Spleen (tissue), 11 donors: ENCODE results near the gene LDHAL6B. TPM values are rescaled to one million over a fixed set of nuclear protein-coding genes. Genes with fewer than 3 reads are reported as not detected.

Source experiments
- DNase-seq: peaks from one replicate; pipeline ENCODE4 v3.0.0-alpha.2; 2020
- H3K27ac ChIP-seq, 8 donors: fragments of 200-600 bp; sonication (generic) in 7 of 8; 1 replicate in 4 of 8; 2 replicates in 4 of 8; pipeline versions ENCODE4 v1.5.0 to v1.8.0; 2016 to 2021; ENCODE audit warnings: inconsistent platforms in 4 of 8, mild to moderate bottlenecking in 4 of 8, moderate library complexity in 1 of 8
- H3K27me3 ChIP-seq, 7 donors: fragments of 200-600 bp; sonication (generic) in 6 of 7; replicated peaks in 1 of 7; 1 replicate in 4 of 7; 2 replicates in 3 of 7; pipeline versions ENCODE4 v1.5.0 to v1.8.0; 2016 to 2021; ENCODE audit warnings: inconsistent platforms in 3 of 7, mild to moderate bottlenecking in 1 of 7
- H3K36me3 ChIP-seq, 6 donors: fragments of 200-600 bp; sonication (generic) in 5 of 6; 1 replicate in 4 of 6; 2 replicates in 2 of 6; pipeline versions ENCODE4 v1.5.0 to v1.8.0; 2016 to 2021; ENCODE audit warnings: inconsistent platforms in 2 of 6
- H3K4me1 ChIP-seq, 6 donors: fragments of 200-600 bp; sonication (generic) in 5 of 6; 1 replicate in 3 of 6; 2 replicates in 3 of 6; pipeline versions ENCODE4 v1.5.0 to v1.8.0; 2016 to 2021; ENCODE audit warnings: inconsistent platforms in 3 of 6
- H3K4me3 ChIP-seq, 8 donors: fragments of 200-600 bp; sonication (generic) in 7 of 8; 1 replicate in 4 of 8; 2 replicates in 4 of 8; pipeline versions ENCODE4 v1.5.0 to v1.8.0; 2016 to 2021; ENCODE audit warnings: inconsistent platforms in 4 of 8, mild to moderate bottlenecking in 4 of 8, moderate library complexity in 2 of 8
- H3K9me3 ChIP-seq, 8 donors: fragments of 200-600 bp; sonication (generic) in 7 of 8; 1 replicate in 4 of 8; 2 replicates in 4 of 8; pipeline versions ENCODE4 v1.5.0 to v1.8.0; 2016 to 2021; ENCODE audit warnings: inconsistent platforms in 4 of 8
- POLR2A ChIP-seq, 3 donors: fragments of 450-650 bp; IDR thresholded peaks; one replicate each; pipeline ENCODE4 v1.5.1; 2017; ENCODE audit warnings: antibody characterized with exemption in 3 of 3, mild to moderate bottlenecking in 1 of 3
- POLR2AphosphoS5 ChIP-seq, 3 donors: sonication (generic); formaldehyde crosslinking; IDR thresholded peaks; one replicate each; pipeline ENCODE4 v1.5.1; 2017; ENCODE audit warnings: antibody characterized with exemption in 3 of 3
- WGBS, 5 donors: extraction: QIAGEN DNeasy Blood & Tissue Kit in 3 of 5; methylation state at CpG; one replicate each; pipeline versions ENCODE4 v1.1.5 to v1.1.7; 2013 to 2018; 5-methylcytosine and 5-hydroxymethylcytosine counted together
- intact Hi-C: fragments of 100-400 bp; cut with DNase I; formaldehyde crosslinking; loops from one replicate; pipeline ENCODE4 v1.15.0; 2023; ENCODE audit warnings: low total_unique reads
- polyA plus RNA-seq, 3 donors: library from polyadenylated mRNA; stranded (reverse); fragments of 200-250 nt; gene quantifications; one replicate each; pipeline ENCODE4 v1.2.1, GENCODE V29; 2013
- total RNA-seq, 7 donors: library from RNA; depleted of rRNA in 3 of 7; stranded (reverse); fragments of >200 nt in 3 of 7; fragmentation: NEBNext Ultra II Directional in 4 of 7; extraction: Animal tissue kit (Norgen Biotek cat#: 25700) in 4 of 7; gene quantifications; one replicate each; pipeline versions ENCODE4 v1.1.0 to v1.2.1, GENCODE V29; 2016 to 2021
- TF ChIP-seq, protein P1 (sequence below), 11 experiments: fragments of 200-600 bp in 7 of 11; fragments of 450-650 bp in 4 of 11; sonication (generic) in 4 of 11; IDR thresholded peaks in 8 of 11; conservative IDR thresholded peaks in 3 of 11; 1 replicate in 7 of 11; 2 replicates in 4 of 11; pipeline versions ENCODE4 v1.4.0 to v1.8.0; 2016 to 2021; ENCODE audit warnings: antibody characterized with exemption in 11 of 11, inconsistent platforms in 4 of 11, mild to moderate bottlenecking in 1 of 11
- donor health status: healthy with polysubstance abuse.
- donor health status: DM: no; HTN: no; CAD: no; lungs with moderate emphysema.
- donor health status: DM: no; HTN: no; CAD: no.
- donor health status: Bipolar disorder and iron deficiency.
- donor health status: healthy.
- donor health status: DM: no; HTN: no; CAD: no.
- donor health status: DM: yes; HTN: yes; CAD: no.

The LDHAL6B gene
- total and polyA plus RNA-seq, 10 donors, result 0.06 TPM; not detected in 9

DNA sequence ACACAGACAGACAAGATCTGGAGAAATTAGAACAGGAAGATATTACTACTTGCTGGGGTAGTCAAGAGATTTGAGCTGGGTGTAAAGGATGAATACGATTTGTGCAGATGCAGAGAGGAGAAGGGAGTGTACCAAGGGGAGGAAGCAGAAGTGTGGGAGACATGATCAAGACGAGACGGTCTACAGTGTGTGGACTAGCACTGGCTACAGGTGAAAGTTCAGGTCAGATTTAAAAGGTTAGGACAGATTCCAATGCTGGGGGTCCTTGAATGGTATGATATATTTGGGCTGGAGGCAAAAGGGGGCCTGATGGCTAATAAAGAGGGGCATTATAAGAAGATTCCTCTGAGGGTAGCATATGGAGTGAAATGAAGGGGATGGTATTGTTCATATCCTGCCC lies 12.1 kb downstream of the LDHAL6B start:
- Histone ChIP-seq H3K27me3 (no peaks in the 10 kb centered on the region), H3K4me1 (peaks cover 0 to 3% (median 0%) of the 10 kb centered on the region in 6 donors), H3K27ac (no peak overlapping the region), H3K4me3 (no peak overlapping the region), H3K36me3 (peaks cover 0 to 60% (median 21%) of the 10 kb centered on the region in 6 donors), H3K9me3 (no peaks in the 10 kb centered on the region)
- intact Hi-C loops, result no loop called here
- WGBS, 5 donors, result 62 to 89% (median 85%) methylated on average over 3 of the region's 3 CpGs
- no peak for DNase-seq
- TF ChIP-seq POLR2AphosphoS5 (IDR thresholded peaks at IDR 0.05) (no peak), POLR2A (IDR thresholded peaks at IDR 0.05) (no peak)
- TF ChIP-seq, protein P1, sequence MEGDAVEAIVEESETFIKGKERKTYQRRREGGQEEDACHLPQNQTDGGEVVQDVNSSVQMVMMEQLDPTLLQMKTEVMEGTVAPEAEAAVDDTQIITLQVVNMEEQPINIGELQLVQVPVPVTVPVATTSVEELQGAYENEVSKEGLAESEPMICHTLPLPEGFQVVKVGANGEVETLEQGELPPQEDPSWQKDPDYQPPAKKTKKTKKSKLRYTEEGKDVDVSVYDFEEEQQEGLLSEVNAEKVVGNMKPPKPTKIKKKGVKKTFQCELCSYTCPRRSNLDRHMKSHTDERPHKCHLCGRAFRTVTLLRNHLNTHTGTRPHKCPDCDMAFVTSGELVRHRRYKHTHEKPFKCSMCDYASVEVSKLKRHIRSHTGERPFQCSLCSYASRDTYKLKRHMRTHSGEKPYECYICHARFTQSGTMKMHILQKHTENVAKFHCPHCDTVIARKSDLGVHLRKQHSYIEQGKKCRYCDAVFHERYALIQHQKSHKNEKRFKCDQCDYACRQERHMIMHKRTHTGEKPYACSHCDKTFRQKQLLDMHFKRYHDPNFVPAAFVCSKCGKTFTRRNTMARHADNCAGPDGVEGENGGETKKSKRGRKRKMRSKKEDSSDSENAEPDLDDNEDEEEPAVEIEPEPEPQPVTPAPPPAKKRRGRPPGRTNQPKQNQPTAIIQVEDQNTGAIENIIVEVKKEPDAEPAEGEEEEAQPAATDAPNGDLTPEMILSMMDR (IDR thresholded peaks at IDR 0.05 in 8 of 11, conservative IDR thresholded peaks at IDR 0.05 in 3 of 11), result no peak

DNA sequence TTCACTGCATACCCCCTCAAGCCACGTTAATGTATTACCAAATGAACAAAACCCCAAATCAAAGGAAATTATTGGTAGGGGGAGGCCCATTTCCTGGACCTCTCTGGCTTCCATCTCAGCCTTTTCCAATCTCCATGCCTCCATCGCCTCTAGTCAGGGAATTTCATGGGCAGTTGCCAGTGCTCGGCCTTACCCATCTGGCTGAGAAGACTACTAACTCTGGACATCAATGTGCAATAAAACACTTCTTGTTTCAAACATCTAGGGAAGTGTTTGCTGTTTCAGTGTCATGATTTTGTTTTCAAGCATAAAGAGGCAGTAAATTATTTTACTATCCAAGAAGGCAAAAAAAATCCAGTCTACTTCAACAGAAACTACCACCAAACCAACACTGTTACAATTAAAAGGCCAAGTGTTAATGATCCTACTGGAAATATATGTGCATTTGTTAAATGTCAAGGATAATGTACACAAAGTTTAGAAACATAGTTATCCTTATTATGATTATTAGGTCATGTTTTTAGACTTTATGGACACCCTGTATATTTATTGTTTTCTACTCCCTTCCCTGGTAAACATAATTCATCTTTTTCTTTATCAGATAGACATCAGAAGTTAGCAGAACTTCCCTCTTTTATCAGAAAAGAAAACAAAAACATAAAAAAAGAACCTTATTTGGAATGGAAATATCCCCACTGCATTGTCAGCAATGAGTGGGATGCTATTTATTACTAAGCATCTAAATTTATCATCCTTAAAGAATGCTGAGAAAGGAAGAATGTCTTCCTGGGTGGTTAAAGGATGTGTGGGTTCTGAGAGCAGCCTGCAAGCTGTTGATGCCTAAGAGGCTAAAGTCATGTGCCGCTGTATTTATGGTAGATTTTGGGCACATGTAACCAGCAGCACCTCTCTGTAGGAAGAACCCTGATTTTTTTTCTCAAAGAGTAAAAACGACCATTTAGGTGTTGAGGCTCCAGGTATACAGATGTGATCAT lies 15.2 kb downstream of the LDHAL6B start:
- intact Hi-C loops, result no loop called here
- 77 to 89% (median 83%) methylated on average over 5 of the region's 5 CpGs for WGBS, 5 donors
- Histone ChIP-seq H3K27me3 (no peaks in the 10 kb centered on the region), H3K9me3 (no peaks in the 10 kb centered on the region), H3K4me1 (peaks cover 6 to 19% (median 15%) of the 10 kb centered on the region in 6 donors), H3K36me3 (peaks cover 0 to 52% (median 22%) of the 10 kb centered on the region in 6 donors), H3K4me3 (no peak overlapping the region), H3K27ac (peak overlapping the region in 7 of 8 donors; percentile 9 to 58 (median 41))
- TF ChIP-seq POLR2AphosphoS5 (IDR thresholded peaks at IDR 0.05), result no peak
- TF ChIP-seq, protein P1 (IDR thresholded peaks at IDR 0.05 in 8 of 11, conservative IDR thresholded peaks at IDR 0.05 in 3 of 11), result no peak
- TF ChIP-seq POLR2A (IDR thresholded peaks at IDR 0.05), result no peak
- no peak for DNase-seq

DNA sequence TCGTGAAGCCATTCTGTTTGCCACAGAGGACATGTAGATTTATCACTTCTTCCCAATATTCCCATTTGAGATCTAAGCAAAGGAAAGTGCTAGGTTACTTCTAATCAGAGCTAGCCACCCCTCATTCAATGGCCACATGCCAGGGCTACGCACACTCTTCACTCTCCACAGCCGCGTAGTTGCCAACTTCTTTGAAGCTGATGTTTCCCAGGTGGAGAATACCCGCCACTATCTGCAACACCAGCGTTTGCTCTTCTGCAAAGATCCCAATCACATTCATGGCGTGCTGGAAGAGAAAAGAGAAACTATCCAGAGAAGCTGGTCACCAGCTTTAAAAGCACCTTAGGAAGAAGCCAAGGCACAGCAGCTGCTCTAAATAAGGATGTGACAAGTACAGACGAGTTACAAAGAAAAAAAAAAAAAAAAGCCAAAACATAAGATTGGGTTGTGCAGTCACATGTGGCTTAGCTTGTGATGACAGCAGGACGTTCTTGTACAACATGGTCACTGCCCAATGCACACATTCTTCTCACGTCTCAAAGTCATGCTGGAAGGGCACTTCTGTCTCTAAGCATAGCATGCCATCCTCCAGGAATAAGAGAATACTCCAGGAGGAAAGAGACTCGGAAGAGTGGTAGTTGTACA lies 16.4 kb downstream of the LDHAL6B start:
- Histone ChIP-seq H3K4me3 (no peak overlapping the region), H3K27me3 (no peaks in the 10 kb centered on the region), H3K9me3 (no peaks in the 10 kb centered on the region), H3K4me1 (peaks cover 6 to 19% (median 15%) of the 10 kb centered on the region in 6 donors), H3K36me3 (peaks cover 0 to 55% (median 16%) of the 10 kb centered on the region in 6 donors), H3K27ac (peak overlapping the region in 4 of 8 donors; percentile 14 to 41 (median 22))
- WGBS, 5 donors, result 86 to 95% (median 90%) methylated on average over 11 of the region's 11 CpGs
- intact Hi-C loops, result no loop called here
- no peak for DNase-seq
- TF ChIP-seq, protein P1 (IDR thresholded peaks at IDR 0.05 in 8 of 11, conservative IDR thresholded peaks at IDR 0.05 in 3 of 11), result no peak
- TF ChIP-seq POLR2AphosphoS5 (IDR thresholded peaks at IDR 0.05), result no peak
- TF ChIP-seq POLR2A (IDR thresholded peaks at IDR 0.05), result no peak
